GM18511 (cell line): ENCODE data around the gene AAGAB.
"Not testable (repeated sequence)": the region's sequence is repeated elsewhere in the genome, so short reads cannot be mapped to it uniquely, and the experiment has no call there.

Source experiments
- ATAC-seq: cut with Tn5 transposase; IDR thresholded peaks from one replicate; pipeline ENCODE4 v1.9.1; 2021; ENCODE audit warnings: mild to moderate bottlenecking, moderate library complexity; ENCODE audit not compliant: unreplicated experiment

Gene AAGAB

GRCh38 chr15:67154249-67154648 is 100.2 kb downstream of the AAGAB start:
- no peak for ATAC-seq

GRCh38 chr15:67153044-67153443 is 101.4 kb downstream of the AAGAB start:
- ATAC-seq: not testable (repeated sequence)

- no peak for ATAC-seq
These were observed 102.0 kb downstream of the AAGAB start for GRCh38 chr15:67152429-67152828.
